ENCODE results near the gene RPL28. TPM values are rescaled to one million over a fixed set of nuclear protein-coding genes. Genes with fewer than 3 reads are reported as not detected.

Gene RPL28
- polyA plus RNA-seq, 3 donors from 2014 or later, result 118 to 365 (median 350) TPM

- Mint-ChIP-seq H3K27me3 (ENCODE audit: low read depth in 3 of 3) (peaks cover 2 to 10% (median 2%) of the 10 kb centered on the region in 3 donors), H3K4me3 (no peak overlapping the region), H3K27ac (no peak overlapping the region), H3K9me3 (no peaks in the 10 kb centered on the region), H3K4me1 (peaks cover 0 to 2% of the 10 kb centered on the region in 2 donors), H3K36me3 (no peaks in the 10 kb centered on the region)
- no peak for DNase-seq
These were observed 38.8 kb upstream of the RPL28 start for GRCh38 chr19:55346725-55347441.

GRCh38 chr19:55347442-55348009, 38.2 kb upstream of the RPL28 start:
- Mint-ChIP-seq H3K4me3 (no peak overlapping the region), H3K36me3 (no peaks in the 10 kb centered on the region), H3K4me1 (peaks cover 2 to 3% of the 10 kb centered on the region in 2 donors), H3K27ac (no peak overlapping the region), H3K9me3 (no peaks in the 10 kb centered on the region), H3K27me3 (ENCODE audit: low read depth in 3 of 3) (peaks cover 2 to 12% (median 4%) of the 10 kb centered on the region in 3 donors)
- DNase-seq, result no peak

GRCh38 chr19:55348317-55349034, 37.3 kb upstream of the RPL28 start:
- peaks cover 11 to 12% of the 10 kb centered on the region in 2 donors for H3K4me1 Mint-ChIP-seq
- H3K36me3 Mint-ChIP-seq, result no peaks in the 10 kb centered on the region

GRCh38 chr19:55350620-55351315, 35.0 kb upstream of the RPL28 start:
- DNase-seq, result no peak
- H3K27ac Mint-ChIP-seq, result peak overlapping the region in 1 of 6 donors; percentile 64
- no peaks in the 10 kb centered on the region for H3K36me3 Mint-ChIP-seq
- peaks cover 4 to 13% (median 11%) of the 10 kb centered on the region in 3 donors for H3K27me3 Mint-ChIP-seq (ENCODE audit: low read depth in 3 of 3)
- H3K4me1 Mint-ChIP-seq, result peaks cover 17% of the 10 kb centered on the region in 2 donors
- no peak overlapping the region for H3K4me3 Mint-ChIP-seq
- H3K9me3 Mint-ChIP-seq, result no peaks in the 10 kb centered on the region

More at GRCh38 chr19:55348317-55349034, 37.3 kb upstream of the RPL28 start:
- Mint-ChIP-seq H3K27me3 (ENCODE audit: low read depth in 3 of 3) (peaks cover 4 to 16% (median 11%) of the 10 kb centered on the region in 3 donors), H3K9me3 (no peaks in the 10 kb centered on the region), H3K27ac (no peak overlapping the region), H3K4me3 (no peak overlapping the region)
- DNase-seq, result no peak

GRCh38 chr19:55352040-55352439, 33.7 kb upstream of the RPL28 start:
- DNase-seq, result no peak
- Mint-ChIP-seq H3K27me3 (ENCODE audit: low read depth in 3 of 3) (peaks cover 4 to 15% (median 11%) of the 10 kb centered on the region in 3 donors), H3K9me3 (no peaks in the 10 kb centered on the region), H3K4me3 (peak overlapping the region in 1 of 5 donors; percentile 33), H3K27ac (peak overlapping the region in 1 of 6 donors; percentile 20), H3K4me1 (peaks cover 17% of the 10 kb centered on the region in 2 donors), H3K36me3 (no peaks in the 10 kb centered on the region)

DNA sequence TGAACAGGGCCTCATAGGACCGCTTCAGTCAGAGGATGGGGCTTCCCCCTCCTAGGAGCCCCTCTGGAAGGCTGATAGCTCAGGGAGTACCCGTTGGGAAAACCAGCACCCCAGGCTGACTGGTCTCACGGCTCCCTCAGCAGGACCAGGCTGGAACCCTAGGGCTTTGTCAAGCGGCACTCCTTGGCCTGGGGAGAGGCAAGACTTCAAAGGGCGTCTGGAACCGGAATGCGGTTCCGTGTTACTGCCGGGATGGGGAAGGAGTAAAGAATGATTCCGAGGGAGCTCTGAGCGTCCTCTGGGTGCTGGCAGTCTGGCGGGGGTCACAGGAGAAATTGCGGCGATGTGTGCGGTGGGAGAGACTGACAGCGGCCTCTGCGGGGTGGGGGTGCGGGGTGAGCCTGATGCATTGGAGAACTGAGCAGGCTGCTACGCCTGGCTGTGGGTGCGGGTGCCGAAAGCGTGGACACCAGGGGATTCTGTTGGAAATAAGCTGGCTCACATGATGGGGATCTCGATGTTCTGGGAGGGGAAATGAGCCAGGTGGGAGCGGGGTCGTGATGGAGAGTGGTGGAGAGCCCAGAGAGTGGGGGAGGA, 33.1 kb upstream of the RPL28 start:
- peak overlapping the region; percentile 27 to 81 (median 75) for H3K4me3 Mint-ChIP-seq
- peaks cover 4 to 16% (median 11%) of the 10 kb centered on the region in 3 donors for H3K27me3 Mint-ChIP-seq (ENCODE audit: low read depth in 3 of 3)
- no peaks in the 10 kb centered on the region for H3K9me3 Mint-ChIP-seq
- peak overlapping the region in 2 of 6 donors; percentile 27 to 49 for H3K27ac Mint-ChIP-seq
- H3K36me3 Mint-ChIP-seq, result no peaks in the 10 kb centered on the region
- no peak for DNase-seq
- H3K4me1 Mint-ChIP-seq, result peaks cover 17% of the 10 kb centered on the region in 2 donors

- DNase-seq, result no peak
- peak overlapping the region; percentile 75 to 90 (median 81) for H3K4me3 Mint-ChIP-seq
- peaks cover 17% of the 10 kb centered on the region in 2 donors for H3K4me1 Mint-ChIP-seq
- no peaks in the 10 kb centered on the region for H3K9me3 Mint-ChIP-seq
- peak overlapping the region in 1 of 6 donors; percentile 27 for H3K27ac Mint-ChIP-seq
- peaks cover 4 to 16% (median 13%) of the 10 kb centered on the region in 3 donors for H3K27me3 Mint-ChIP-seq (ENCODE audit: low read depth in 3 of 3)
- no peaks in the 10 kb centered on the region for H3K36me3 Mint-ChIP-seq
These were observed 32.4 kb upstream of the RPL28 start for GRCh38 chr19:55353356-55353802.

GRCh38 chr19:55353803-55354697, 31.7 kb upstream of the RPL28 start:
- Mint-ChIP-seq H3K27me3 (ENCODE audit: low read depth in 3 of 3) (peaks cover 4 to 16% (median 13%) of the 10 kb centered on the region in 3 donors), H3K4me3 (peak overlapping the region; percentile 75 to 90 (median 81)), H3K4me1 (peaks cover 17% of the 10 kb centered on the region in 2 donors), H3K36me3 (no peaks in the 10 kb centered on the region), H3K27ac (peak overlapping the region in 3 of 6 donors; percentile 62 to 82 (median 62)), H3K9me3 (no peaks in the 10 kb centered on the region)
- peak; percentile 61 to 78 (median 68) for DNase-seq

GRCh38 chr19:55354698-55355212, 31.0 kb upstream of the RPL28 start, which contains the start of gene COX6B2:
Gene COX6B2 (minus strand): TSS chr19:55354719. CDS start chr19:55354521, 198 bp downstream.
- Mint-ChIP-seq H3K4me3 (peak within 1 kb of the TSS; percentile 75 to 90 (median 81)), H3K9me3 (no peaks in the 10 kb centered on the region), H3K4me1 (peaks cover 17% of the 10 kb centered on the region in 2 donors), H3K27ac (peak within 1 kb of the TSS in 3 of 6 donors; percentile 62 to 82 (median 62)), H3K36me3 (no peaks in the 10 kb centered on the region), H3K27me3 (ENCODE audit: low read depth in 3 of 3) (peaks cover 4 to 16% (median 11%) of the 10 kb centered on the region in 3 donors)
- no peak for DNase-seq

- no peaks in the 10 kb centered on the region for H3K36me3 Mint-ChIP-seq
- peaks cover 17% of the 10 kb centered on the region in 2 donors for H3K4me1 Mint-ChIP-seq
- no peak for DNase-seq
- H3K27ac Mint-ChIP-seq, result peak overlapping the region in 1 of 6 donors; percentile 40
- peaks cover 3 to 16% (median 11%) of the 10 kb centered on the region in 3 donors for H3K27me3 Mint-ChIP-seq (ENCODE audit: low read depth in 3 of 3)
- peak overlapping the region in 1 of 5 donors; percentile 13 for H3K4me3 Mint-ChIP-seq
- H3K9me3 Mint-ChIP-seq, result no peaks in the 10 kb centered on the region
These were observed 30.4 kb upstream of the RPL28 start for GRCh38 chr19:55355213-55355821.

- no peak for DNase-seq
- Mint-ChIP-seq H3K9me3 (no peaks in the 10 kb centered on the region), H3K27ac (no peak overlapping the region), H3K4me3 (no peak overlapping the region), H3K4me1 (peaks cover 5 to 6% of the 10 kb centered on the region in 2 donors), H3K36me3 (no peaks in the 10 kb centered on the region), H3K27me3 (ENCODE audit: low read depth in 3 of 3) (peaks cover 0 to 6% (median 2%) of the 10 kb centered on the region in 3 donors)
These were observed 27.2 kb upstream of the RPL28 start for GRCh38 chr19:55358493-55358892.
